MM.1S (cell line): ENCODE measurements around the gene ZNRF3.

Experiments
- DNase-seq: peaks from one replicate; pipeline ENCODE4 v3.0.0-alpha.2; 2015
- H2AFZ ChIP-seq: fragments of 300-600 bp; sonication (generic); 2 replicates; pipeline ENCODE4 v1.6.0; 2016; ENCODE audit warnings: antibody characterized with exemption, low read length
- H3F3A ChIP-seq: fragments of 300-600 bp; sonication (generic); 2 replicates; pipeline ENCODE4 v1.6.1; 2016; ENCODE audit warnings: mild to moderate bottlenecking, antibody characterized with exemption, low read length, moderate library complexity, mixed read lengths; ENCODE audit not compliant: insufficient read depth
- H3K27ac ChIP-seq: fragments of 300-600 bp; sonication (generic); 2 replicates; pipeline ENCODE4 v1.5.1; 2016; ENCODE audit warnings: mild to moderate bottlenecking, low read length
- H3K27me3 ChIP-seq: fragments of 300-600 bp; sonication (generic); replicated peaks from 2 replicates; pipeline ENCODE4 v1.6.0; 2016; ENCODE audit warnings: low read length; ENCODE audit not compliant: insufficient read depth
- H3K36me3 ChIP-seq: fragments of 300-600 bp; sonication (generic); replicated peaks from 2 replicates; pipeline ENCODE4 v1.6.1; 2016; ENCODE audit warnings: mild to moderate bottlenecking, low read length, mixed read lengths; ENCODE audit not compliant: insufficient read depth
- H3K4me1 ChIP-seq: fragments of 300-600 bp; sonication (generic); 2 replicates; pipeline ENCODE4 v1.6.1; 2016; ENCODE audit warnings: low read length, mixed read lengths
- H3K4me2 ChIP-seq: fragments of 300-600 bp; sonication (generic); 2 replicates; pipeline ENCODE4 v1.6.0; 2016; ENCODE audit warnings: low read depth, low read length
- H3K4me3 ChIP-seq: fragments of 300-600 bp; sonication (generic); 2 replicates; pipeline ENCODE4 v1.5.1; 2016; ENCODE audit warnings: low read length, mixed read lengths
- H3K79me2 ChIP-seq: fragments of 300-600 bp; sonication (generic); 2 replicates; pipeline ENCODE4 v1.6.1; 2016; ENCODE audit warnings: mixed run types, low read length, mixed read lengths
- H3K9ac ChIP-seq: fragments of 300-600 bp; sonication (generic); 2 replicates; pipeline ENCODE4 v1.6.1; 2016; ENCODE audit warnings: low read length, mixed read lengths
- H3K9me2 ChIP-seq: fragments of 300-600 bp; sonication (generic); replicated peaks from 2 replicates; pipeline ENCODE4 v1.6.1; 2016; ENCODE audit warnings: mild to moderate bottlenecking, low read length, mixed read lengths; ENCODE audit not compliant: insufficient read depth
- H3K9me3 ChIP-seq: fragments of 300-600 bp; sonication (generic); replicated peaks from 2 replicates; pipeline ENCODE4 v1.6.1; 2016; ENCODE audit warnings: mild to moderate bottlenecking, low read length, mixed read lengths; ENCODE audit not compliant: insufficient read depth
- H4K20me1 ChIP-seq: fragments of 300-600 bp; sonication (generic); 2 replicates; pipeline ENCODE4 v1.6.1; 2016; ENCODE audit warnings: mild to moderate bottlenecking, low read length, moderate library complexity, mixed read lengths; ENCODE audit not compliant: insufficient read depth
- CTCF ChIP-seq: fragments of 300-600 bp; sonication (generic); IDR thresholded peaks from 2 replicates; pipeline ENCODE4 v1.5.1; 2016; ENCODE audit warnings: antibody characterized with exemption, low read length, mixed read lengths
- EZH2 ChIP-seq: fragments of 300-600 bp; sonication (generic); optimal IDR thresholded peaks from 2 replicates; pipeline ENCODE3; 2017; ENCODE audit warnings: low read depth, mild to moderate bottlenecking, antibody characterized with exemption, low read length, mixed read lengths
- EZH2phosphoT487 ChIP-seq: fragments of 300-600 bp; sonication (generic); IDR thresholded peaks from 2 replicates; pipeline ENCODE4 v1.6.1; 2018; ENCODE audit warnings: antibody characterized with exemption, low read length

ZNRF3 gene

GRCh38 chr22:29016067-29016938 is 132.9 kb downstream of the ZNRF3 start:
- Histone ChIP-seq H3F3A (no peaks in the 10 kb centered on the region), H4K20me1 (no peaks in the 10 kb centered on the region), H2AFZ (no peak overlapping the region), H3K79me2 (no peaks in the 10 kb centered on the region), H3K9ac (no peak overlapping the region), H3K36me3 (no peaks in the 10 kb centered on the region), H3K4me1 (no peaks in the 10 kb centered on the region), H3K4me2 (no peak overlapping the region), H3K27ac (no peak overlapping the region), H3K4me3 (no peak overlapping the region), H3K9me2 (no peaks in the 10 kb centered on the region), H3K27me3 (no peaks in the 10 kb centered on the region), H3K9me3 (no peaks in the 10 kb centered on the region)
- no peak for DNase-seq
- no peak for TF ChIP-seq EZH2phosphoT487
- no peak for TF ChIP-seq EZH2
- TF ChIP-seq CTCF: no peak

DNA sequence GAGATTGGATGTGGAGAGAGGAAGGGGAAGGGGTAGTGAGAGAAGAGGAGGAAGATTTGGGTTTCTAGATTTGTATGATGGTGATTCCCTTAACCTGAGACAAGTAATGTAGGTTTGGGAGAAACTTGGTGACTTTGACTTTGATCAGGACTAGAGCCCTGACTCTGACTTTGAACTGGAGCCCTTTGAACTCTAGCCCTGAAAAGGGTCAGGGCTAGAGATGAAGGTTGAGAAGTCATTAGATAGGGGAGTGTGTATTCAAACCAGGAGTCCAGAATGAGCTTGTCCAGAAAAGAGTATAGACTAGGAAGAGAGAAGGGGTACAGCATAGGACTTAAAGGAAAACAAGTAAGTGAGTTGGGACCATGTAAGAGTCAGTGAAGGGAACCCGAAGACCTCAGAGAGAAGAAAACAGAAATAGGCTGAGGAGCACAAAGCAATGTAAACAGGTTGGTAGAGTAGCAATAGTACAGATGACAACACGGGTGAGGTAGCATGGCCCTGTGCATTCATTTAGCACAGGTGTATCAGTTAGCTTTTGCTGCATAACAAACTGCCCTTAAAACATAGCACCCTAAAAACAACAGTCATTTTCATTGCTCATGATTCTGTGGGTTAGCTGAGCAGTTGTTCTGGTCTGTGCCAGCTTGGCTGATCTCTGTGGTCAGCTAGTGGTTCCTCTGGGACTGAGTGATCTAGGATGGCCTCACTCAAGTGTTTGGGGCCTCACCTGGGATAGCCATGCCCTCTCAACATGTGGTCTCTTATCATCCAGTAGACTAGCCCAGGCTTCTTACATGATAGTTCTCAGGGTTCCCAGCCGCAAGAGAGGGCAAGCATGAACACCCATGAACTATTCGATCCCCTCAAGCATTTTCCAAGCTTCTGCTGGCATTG is 135.2 kb downstream of the ZNRF3 start:
- H4K20me1 ChIP-seq: no peaks in the 10 kb centered on the region
- H2AFZ ChIP-seq: no peak overlapping the region
- DNase-seq: no peak
- H3K9ac ChIP-seq: no peak overlapping the region
- no peaks in the 10 kb centered on the region for H3K9me2 ChIP-seq
- no peaks in the 10 kb centered on the region for H3K4me1 ChIP-seq
- H3F3A ChIP-seq: no peaks in the 10 kb centered on the region
- TF ChIP-seq EZH2phosphoT487 (no peak), CTCF (no peak), EZH2 (no peak)
- H3K4me3 ChIP-seq: no peak overlapping the region
- H3K27ac ChIP-seq: no peak overlapping the region
- no peaks in the 10 kb centered on the region for H3K9me3 ChIP-seq
- no peaks in the 10 kb centered on the region for H3K79me2 ChIP-seq
- no peak overlapping the region for H3K4me2 ChIP-seq
- H3K36me3 ChIP-seq: no peaks in the 10 kb centered on the region
- no peaks in the 10 kb centered on the region for H3K27me3 ChIP-seq

DNA sequence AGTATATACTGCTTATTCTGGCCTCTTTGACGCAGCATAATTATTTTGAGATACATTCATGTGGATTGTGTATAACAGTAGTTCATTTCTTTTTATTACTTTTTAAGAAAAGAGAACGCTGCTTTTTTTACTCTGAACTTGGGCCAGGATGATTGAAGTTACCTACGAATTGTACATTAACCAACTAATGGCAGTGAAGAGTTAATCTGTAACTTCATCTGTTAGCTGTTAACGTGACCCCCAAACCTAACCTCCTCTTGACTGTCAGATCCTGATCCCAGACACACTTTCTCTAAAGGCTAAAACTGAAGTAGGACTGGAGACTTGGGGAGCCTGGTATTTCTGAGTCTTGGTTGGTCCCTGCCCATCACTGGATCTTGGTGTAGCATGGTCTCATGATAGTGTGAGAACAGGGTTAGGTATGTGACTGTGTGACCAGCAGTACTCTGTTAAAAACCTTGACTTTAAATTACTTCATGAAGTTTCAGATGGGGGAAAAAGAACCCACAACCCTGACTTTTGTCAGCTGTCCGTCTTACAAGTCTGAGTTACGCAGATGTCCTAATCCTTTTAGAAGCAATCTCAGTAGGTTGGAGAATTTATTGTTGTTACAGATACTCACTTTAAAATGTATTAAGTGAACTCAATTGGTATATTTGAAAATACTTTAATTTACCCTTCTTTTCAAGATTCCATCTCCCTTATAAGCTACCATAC is 138.9 kb downstream of the ZNRF3 start:
- no peak for TF ChIP-seq CTCF
- TF ChIP-seq EZH2: no peak
- no peak for TF ChIP-seq EZH2phosphoT487
- Histone ChIP-seq H3K9ac (no peak overlapping the region), H3K4me2 (no peak overlapping the region), H3K79me2 (no peaks in the 10 kb centered on the region), H3K9me3 (no peaks in the 10 kb centered on the region), H3K27me3 (no peaks in the 10 kb centered on the region), H3F3A (no peaks in the 10 kb centered on the region), H3K36me3 (no peaks in the 10 kb centered on the region), H2AFZ (no peak overlapping the region), H3K9me2 (no peaks in the 10 kb centered on the region), H3K27ac (no peak overlapping the region), H4K20me1 (no peaks in the 10 kb centered on the region), H3K4me3 (no peak overlapping the region), H3K4me1 (no peaks in the 10 kb centered on the region)
- DNase-seq: no peak
